IPS DF 6.9 (cell line): Measurements from ENCODE around the gene DPP8.

ENCODE experiments used
- DNase-seq: peaks from one replicate; pipeline ENCODE4 v3.0.0-alpha.2; 2013; ENCODE audit warnings: low read depth, low spot score
- H3K27ac ChIP-seq: one replicate; pipeline ENCODE4 v1.5.1; 2013; ENCODE audit warnings: low read length, control low read depth
- H3K27me3 ChIP-seq: 2 replicates; pipeline ENCODE4 v1.6.1; 2013; ENCODE audit warnings: mild to moderate bottlenecking, low read length; ENCODE audit not compliant: control insufficient read depth, insufficient read depth
- H3K36me3 ChIP-seq: 2 replicates; pipeline ENCODE4 v1.6.1; 2013; ENCODE audit warnings: low read length; ENCODE audit not compliant: control insufficient read depth, insufficient read depth
- H3K4me1 ChIP-seq: 2 replicates; pipeline ENCODE4 v1.6.1; 2013; ENCODE audit warnings: low read length; ENCODE audit not compliant: control insufficient read depth, insufficient read depth
- H3K4me3 ChIP-seq: 2 replicates; pipeline ENCODE4 v1.5.1; 2013; ENCODE audit warnings: mild to moderate bottlenecking, low read length
- H3K9me3 ChIP-seq: 2 replicates; pipeline ENCODE4 v1.6.1; 2013; ENCODE audit warnings: low read length, inconsistent platforms; ENCODE audit not compliant: control insufficient read depth, insufficient read depth
- WGBS: extraction: QIAGEN DNeasy Blood & Tissue Kit; methylation state at CpG from one replicate; pipeline ENCODE4 v1.1.7; 2013; ENCODE audit warnings: mixed read lengths, missing lambda C conversion rate; ENCODE audit not compliant: insufficient read length, insufficient coverage; 5-methylcytosine and 5-hydroxymethylcytosine counted together

Gene DPP8

DNA sequence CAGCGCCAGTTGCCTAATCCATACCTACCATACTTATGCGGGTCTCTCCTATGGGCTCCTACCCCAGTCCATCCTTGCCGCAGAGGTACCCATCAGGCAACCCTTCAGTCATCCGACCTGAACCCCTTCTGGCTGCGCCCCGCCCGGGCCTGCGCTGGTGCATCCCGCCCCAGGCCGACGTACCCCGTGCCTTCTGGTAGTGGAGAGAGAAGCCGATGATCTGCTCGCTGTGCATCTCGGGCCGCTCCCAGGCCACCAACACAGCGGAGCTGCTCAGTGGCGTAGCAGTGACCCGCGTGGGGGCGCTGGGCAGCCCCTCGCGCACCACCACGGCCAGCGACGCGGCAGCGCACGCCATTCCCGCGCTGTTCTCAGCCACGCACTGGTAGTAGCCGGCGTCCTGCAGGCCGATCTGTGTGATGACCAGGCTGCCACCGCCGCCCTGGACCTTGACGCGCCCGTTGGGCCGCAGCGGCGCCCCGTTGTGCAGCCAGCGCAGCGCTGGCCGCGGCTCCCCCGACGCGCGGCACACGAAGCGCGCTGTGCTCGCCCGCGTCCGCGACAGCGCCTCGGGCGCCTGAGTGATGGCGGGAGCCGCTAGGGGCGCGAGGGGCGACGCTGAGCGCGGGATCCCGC lies 121.8 kb downstream of the DPP8 start:
- Histone ChIP-seq H3K36me3 (no peaks in the 10 kb centered on the region; the same call in 1 of the 2 replicates), H3K4me1 (peaks cover 1% of the 10 kb centered on the region; the same call in 1 of the 2 replicates), H3K27me3 (peaks cover 10% of the 10 kb centered on the region; the same call in 1 of the 2 replicates), H3K27ac (no peak overlapping the region), H3K9me3 (no peaks in the 10 kb centered on the region), H3K4me3 (peak overlapping the region; percentile 25; the same call in 1 of the 2 replicates)
- no peak for DNase-seq
- no CpG with 5 or more reads among the region's 72 CpGs for WGBS

- no peaks in the 10 kb centered on the region for H3K4me1 ChIP-seq
- H3K27me3 ChIP-seq, result peaks cover 10% of the 10 kb centered on the region; the same call in 1 of the 2 replicates
- WGBS, result no CpG with 5 or more reads among the region's 9 CpGs
These were observed 122.6 kb downstream of the DPP8 start for GRCh38 chr15:65394936-65395335.

GRCh38 chr15:65394280-65394789 lies 123.2 kb downstream of the DPP8 start:
- Histone ChIP-seq H3K27ac (no peak overlapping the region), H3K27me3 (peaks cover 10% of the 10 kb centered on the region; the same call in 1 of the 2 replicates), H3K36me3 (peaks cover 2% of the 10 kb centered on the region; the same call in 1 of the 2 replicates), H3K4me1 (no peaks in the 10 kb centered on the region), H3K9me3 (no peaks in the 10 kb centered on the region), H3K4me3 (no peak overlapping the region)
- DNase-seq, result no peak
- WGBS, result 100% methylated on average over 1 of the region's 11 CpGs

More at GRCh38 chr15:65394936-65395335, 122.6 kb downstream of the DPP8 start:
- Histone ChIP-seq H3K27ac (no peak overlapping the region), H3K9me3 (no peaks in the 10 kb centered on the region), H3K4me3 (no peak overlapping the region), H3K36me3 (peaks cover 2% of the 10 kb centered on the region; the same call in 1 of the 2 replicates)
- DNase-seq, result no peak

GRCh38 chr15:65393557-65393956 lies 123.9 kb downstream of the DPP8 start:
- Histone ChIP-seq H3K4me1 (no peaks in the 10 kb centered on the region), H3K9me3 (no peaks in the 10 kb centered on the region), H3K27me3 (peaks cover 10% of the 10 kb centered on the region; the same call in 1 of the 2 replicates), H3K27ac (no peak overlapping the region), H3K36me3 (peaks cover 8% of the 10 kb centered on the region), H3K4me3 (no peak overlapping the region)
- no CpG with 5 or more reads among the region's 8 CpGs for WGBS
- DNase-seq, result no peak

DNA sequence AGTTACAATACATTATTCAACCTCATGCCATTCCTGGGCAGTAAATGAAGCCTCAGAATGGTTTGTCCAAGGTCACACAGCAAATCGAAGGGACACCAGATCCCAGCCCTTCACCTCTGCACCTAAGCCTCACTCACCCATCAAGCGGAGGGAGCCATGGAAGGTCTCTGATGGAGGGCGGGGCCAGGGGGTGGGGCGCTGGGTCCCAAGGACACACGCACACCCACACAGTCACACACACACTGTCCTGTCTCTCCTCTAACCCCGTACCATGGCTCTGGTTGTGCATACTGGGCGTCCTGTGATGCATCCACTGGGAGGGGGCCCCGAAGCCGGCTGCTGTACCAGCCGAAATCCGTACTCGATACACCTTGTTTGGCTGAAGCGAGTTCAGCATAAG lies 124.4 kb downstream of the DPP8 start:
- H3K27ac ChIP-seq, result no peak overlapping the region
- H3K9me3 ChIP-seq, result no peaks in the 10 kb centered on the region
- H3K4me3 ChIP-seq, result no peak overlapping the region
- H3K4me1 ChIP-seq, result no peaks in the 10 kb centered on the region
- H3K27me3 ChIP-seq, result peaks cover 10% of the 10 kb centered on the region; the same call in 1 of the 2 replicates
- WGBS, result no CpG with 5 or more reads among the region's 13 CpGs
- peaks cover 11% of the 10 kb centered on the region for H3K36me3 ChIP-seq
- no peak for DNase-seq
